HK-2 (cell line): Measurements from ENCODE around the gene AIFM3.

ENCODE experiments used
- DNase-seq: peaks from one replicate; pipeline ENCODE4 v3.0.0-alpha.2; 2018; ENCODE audit not compliant: unreplicated experiment

AIFM3 gene

DNA sequence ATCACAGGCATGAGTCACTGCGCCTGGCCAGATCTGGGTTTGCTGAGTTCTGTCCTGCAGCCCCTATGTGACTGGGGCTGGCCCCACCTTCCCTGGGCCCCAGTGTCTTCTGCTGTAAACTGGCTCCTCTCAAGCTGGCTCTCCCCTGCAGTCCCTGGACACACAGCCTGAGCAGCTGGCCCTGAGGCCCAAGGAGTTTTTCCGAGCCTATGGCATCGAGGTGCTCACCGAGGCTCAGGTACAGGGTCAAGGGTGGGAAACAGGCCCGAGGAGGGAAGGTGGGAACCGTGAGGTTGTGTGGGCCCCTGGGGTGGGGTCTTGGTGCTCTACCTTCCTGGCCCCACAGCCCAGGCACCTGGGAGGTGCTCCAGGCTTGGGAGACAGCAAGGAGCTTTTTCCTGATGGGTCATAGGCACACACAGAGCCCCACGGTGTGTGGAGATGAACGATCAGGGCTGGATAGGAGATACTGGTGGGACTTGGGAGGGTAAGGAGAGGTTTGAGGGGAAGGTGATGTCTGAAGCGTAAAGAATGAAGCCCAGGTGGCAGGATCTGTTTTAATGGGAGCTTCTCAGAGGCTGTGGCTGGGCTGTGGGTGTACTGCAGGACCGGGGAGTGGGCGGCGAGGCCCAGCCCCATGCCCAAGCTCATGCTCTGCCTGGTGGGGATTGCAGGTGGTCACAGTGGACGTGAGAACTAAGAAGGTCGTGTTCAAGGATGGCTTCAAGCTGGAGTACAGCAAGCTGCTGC lies 8.7 kb downstream of the AIFM3 start:
- DNase-seq, result no peak

DNA sequence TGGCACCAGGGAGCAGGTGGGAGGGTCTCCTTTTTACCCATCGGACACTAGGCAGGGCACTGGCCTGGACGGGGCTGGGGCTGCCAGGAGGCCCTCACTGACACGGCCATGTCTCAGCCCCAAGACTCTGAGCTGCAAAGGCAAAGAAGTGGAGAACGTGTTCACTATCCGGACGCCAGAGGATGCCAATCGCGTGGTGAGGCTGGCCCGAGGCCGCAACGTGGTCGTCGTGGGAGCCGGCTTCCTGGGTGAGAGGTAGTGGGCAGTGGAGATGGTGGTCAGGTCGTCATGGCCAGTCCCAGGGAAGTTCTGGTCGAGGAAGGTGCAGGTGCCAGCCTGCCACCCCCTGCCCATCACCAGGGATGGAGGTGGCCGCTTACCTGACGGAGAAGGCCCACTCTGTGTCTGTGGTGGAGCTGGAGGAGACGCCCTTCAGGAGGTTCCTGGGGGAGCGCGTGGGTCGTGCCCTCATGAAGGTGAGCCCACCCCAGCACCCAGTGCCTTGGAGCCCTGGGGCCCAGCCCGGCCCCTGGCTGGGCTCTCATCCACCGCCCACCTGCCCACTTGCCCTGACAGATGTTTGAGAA lies 9.3 kb downstream of the AIFM3 start:
- DNase-seq, result no peak

DNA sequence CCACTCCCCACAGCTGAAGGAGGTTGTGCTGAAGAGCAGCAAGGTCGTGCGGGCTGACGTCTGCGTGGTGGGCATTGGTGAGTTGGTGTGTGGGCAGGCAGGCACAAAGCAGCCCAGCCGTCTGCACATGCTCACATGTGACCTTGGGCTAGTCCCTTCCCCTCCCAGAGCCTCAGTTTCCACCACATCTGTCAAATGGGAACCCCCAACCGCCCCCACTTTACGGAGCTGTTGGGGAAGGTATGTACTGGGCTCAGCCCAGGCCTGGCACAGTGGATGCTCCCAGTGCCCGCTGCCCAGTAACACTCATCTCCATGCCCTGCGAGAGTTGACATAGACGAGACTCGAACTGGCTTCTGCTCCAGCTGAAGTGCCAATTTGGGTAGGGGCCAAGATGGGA lies 10.0 kb downstream of the AIFM3 start:
- DNase-seq, result no peak

DNA sequence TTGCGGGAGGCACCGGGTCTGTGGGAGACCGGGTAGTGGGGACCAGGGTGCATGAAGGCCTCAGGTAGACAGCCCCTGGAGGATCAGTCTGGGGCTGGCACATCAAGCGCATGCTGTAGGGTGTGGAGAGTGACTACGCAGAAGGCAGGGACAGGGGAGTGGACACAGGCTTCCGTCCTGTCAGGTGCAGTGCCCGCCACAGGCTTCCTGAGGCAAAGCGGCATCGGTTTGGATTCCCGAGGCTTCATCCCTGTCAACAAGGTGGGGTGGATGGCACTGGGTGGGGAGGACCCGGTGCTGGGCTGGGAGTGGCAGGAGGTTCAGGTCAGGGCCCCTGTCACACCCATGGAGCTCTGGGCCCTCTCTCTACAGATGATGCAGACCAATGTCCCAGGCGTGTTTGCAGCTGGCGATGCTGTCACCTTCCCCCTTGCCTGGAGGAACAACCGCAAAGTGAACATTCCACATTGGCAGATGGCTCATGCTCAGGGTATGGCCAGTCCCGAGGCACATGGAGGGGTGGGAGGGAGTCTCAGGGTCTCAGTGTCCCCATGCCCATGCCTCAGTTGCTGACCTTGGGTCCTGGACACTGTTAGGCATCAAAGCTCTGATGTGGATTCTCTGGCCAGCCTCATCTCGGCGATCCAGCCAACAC lies 10.6 kb downstream of the AIFM3 start:
- no peak for DNase-seq

DNA sequence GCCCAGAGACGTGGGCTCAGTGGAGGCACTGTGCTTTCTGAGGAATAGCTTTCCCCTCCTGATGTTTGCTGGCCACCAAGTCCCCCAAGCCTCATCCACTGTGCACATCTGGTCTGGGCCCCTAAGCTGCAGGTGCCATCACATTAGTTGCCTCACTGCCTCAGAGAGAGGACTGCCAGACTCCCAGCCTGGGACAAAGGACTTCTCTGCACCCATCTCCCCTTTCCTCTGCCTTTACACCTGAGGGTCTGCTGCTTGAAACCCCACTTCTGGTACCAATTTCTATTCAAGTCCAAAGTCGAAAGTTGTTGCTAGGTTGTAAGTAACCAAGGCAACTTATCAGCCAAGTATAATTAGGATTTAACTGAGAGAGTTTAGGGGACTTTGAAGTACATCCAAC lies 11.4 kb downstream of the AIFM3 start:
- DNase-seq, result no peak

DNA sequence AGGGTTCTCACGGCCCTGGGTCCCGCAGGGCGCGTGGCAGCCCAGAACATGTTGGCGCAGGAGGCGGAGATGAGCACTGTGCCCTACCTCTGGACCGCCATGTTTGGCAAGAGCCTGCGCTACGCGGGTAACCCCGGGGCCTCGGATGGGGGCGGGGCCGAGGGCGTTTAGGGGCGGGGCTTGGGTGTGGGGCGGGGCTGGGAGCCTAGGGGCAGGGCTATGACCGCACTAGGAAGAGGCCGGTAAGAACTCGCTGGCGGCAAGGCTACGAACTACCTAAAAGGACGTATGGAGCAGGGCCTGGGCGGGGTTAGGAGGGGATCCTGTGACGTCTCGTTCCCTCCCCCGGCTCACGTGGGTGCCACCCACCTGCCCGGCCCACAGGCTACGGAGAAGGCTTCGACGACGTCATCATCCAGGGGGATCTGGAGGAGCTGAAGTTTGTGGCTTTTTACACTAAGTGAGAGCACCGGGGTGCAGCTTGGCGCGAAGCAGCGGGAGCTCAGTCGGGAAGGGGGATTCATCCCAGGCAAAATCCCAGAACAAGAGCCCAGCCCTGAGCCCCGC lies 12.3 kb downstream of the AIFM3 start:
- no peak for DNase-seq

DNA sequence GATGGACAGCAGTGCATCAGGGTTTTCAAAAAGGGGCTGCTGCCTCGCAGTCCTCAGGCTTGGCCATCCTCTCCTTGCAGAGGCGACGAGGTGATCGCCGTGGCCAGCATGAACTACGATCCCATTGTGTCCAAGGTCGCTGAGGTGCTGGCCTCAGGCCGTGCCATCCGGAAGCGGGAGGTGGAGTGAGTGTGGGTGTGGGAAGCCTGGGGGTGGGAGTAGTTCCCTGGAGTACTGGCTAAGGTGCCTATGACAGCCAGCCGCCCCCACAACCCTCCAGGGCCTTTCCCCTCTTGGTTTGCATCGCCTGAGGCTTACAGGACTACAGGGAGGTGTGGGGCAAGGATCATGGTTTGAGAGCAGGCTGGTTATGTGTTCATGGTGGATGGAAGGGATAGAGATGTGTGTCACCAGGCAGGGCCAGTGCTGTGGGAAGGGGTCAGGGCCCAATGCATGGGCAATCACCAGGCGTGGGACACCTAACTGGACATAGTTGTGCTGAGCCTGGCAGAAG lies 12.9 kb downstream of the AIFM3 start:
- no peak for DNase-seq

DNA sequence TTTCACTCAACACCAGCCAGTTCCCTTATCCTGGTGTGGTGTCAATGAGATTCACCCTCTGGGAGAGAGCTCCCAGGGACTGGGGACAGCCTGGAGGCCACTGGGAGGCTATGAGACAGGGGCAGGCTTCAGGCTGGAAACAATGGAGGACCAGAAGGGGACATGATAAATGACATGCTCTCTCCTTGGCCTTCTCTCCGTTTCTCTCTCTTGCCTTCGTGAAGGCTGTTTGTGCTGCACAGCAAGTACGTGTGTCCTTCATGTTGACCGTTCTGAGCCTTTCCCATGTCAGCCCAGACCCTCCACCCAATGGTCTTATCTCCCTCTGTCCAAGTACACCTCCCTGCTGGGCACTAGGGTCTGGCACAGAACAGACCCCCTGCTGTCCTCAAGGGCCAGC lies 13.5 kb downstream of the AIFM3 start:
- DNase-seq, result no peak

DNA sequence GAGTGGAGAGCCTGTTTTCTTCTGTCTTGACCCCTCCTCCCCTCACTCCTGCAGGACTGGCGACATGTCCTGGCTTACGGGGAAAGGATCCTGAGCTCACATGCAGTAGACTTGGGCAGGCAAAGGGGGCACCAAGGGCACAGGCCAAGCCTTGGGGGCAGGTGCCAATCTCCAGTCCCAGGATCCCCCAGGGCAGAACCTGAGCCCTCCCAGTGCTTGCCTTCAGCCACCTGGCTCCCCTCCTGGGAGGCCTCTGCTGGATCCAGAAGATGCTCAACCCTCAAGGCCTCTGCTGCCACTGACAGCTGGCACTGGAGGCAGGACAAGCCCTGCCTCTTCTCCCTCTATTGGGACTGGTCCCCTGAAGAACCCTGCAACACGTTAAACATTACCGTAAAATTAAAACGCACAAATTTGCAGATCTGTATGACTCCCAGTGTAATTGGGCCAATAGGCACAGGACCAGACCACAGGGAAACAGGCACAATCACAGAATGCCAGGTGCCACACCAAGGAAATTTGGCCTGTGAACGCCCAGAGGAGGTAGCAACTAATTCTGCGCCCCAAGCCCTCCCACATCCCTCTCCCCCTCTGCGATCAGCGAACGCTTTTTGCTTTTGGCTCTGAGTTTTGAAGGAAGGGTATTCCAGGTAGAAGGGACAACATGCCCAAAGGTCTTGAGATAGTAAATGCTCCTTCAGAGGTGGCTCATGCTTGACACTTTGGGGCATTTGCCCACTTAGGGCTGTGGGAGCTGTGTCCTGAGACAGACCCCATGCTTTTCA lies 14.1 kb downstream of the AIFM3 start:
- DNase-seq, result no peak

DNA sequence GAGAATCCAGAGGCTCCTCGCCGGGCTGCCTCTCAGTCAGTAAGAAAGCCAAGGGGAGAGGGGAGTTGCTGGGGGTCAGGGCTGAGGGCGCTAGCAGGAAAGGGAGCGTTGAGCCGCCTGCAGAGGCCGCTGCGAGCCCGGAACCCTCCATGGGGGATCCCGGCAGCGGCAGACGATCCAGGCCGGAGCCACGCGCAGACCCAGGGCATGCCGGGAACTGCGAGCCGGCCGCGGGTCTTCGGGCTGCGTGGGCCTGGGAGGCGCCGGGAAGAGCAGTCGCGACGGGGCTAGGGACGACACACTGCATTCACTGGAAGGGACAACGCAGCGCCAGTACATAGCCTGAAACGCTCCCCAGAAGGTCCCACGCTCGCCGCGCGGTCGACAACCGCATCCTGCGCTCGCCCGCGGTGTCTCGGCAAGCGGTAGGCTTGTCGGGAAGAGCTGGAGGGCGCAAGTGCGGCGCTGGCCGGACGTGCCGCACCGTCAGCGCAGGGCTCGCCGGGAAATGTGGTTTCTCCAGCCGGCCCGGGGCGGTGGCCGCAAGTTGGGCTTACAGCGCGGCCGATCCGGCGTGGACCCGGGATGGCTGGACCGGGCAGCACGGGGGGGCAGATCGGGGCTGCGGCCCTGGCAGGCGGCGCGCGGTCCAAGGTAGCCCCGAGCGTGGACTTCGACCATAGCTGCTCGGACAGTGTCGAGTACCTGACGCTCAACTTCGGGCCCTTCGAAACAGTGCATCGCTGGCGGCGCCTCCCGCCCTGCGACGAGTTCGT lies 14.9 kb downstream of the AIFM3 start, which contains the start of gene LZTR1:
TSS of gene LZTR1 (plus strand) at position 511 of the 776 bp plus-strand sequence. CDS start at position 586, 75 bp downstream.
- DNase-seq, result peak; percentile 77

DNA sequence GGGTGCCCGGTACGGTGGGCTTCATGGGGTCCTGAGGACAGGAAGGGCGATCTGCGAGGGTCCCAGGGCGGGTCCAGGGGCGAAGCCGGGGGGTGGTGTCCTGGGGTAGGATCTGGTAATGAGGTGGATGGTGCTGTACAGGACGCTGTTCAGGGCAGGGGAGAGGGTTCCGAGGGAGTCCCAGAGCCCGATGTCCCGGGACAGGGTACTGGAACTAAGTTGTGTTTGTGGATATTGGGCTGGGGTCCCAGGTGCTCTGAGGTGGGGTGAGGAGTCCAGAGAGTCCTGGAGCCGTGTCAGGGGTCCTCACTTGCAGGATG lies 15.5 kb downstream of the AIFM3 start:
- no peak for DNase-seq

DNA sequence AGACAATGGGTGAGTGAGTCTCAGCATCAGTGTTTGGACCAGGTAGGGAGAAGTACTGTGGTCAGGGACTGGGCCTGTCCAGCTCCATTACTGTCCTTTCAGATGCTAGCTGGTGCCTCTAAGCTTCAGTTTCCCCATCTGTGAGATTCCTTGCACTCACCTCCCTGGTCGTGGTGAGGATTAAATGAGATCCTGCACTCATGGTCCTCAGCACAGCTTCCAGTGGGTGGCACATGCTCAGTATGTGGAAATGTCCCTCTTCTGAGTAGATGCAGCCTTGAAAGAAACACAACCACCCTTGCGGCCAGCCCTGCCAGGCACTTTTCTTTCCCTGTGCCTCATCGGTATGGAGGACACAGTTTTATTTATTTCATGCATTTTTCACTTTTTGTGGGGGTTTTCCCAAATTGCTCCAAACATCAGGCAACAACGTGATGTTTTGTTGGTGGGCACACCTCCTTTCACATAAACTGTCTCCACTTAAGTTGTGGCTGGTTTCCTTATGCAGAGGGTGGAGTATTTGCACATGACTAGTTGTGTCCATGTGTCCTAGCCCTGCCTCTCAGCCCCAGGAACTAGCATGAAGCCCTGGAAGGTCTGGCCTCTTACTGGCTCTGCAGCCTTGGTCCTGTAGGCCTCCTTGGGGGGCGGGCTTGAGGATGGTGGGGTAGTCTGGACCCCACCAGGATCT lies 16.2 kb downstream of the AIFM3 start:
- DNase-seq, result no peak

DNA sequence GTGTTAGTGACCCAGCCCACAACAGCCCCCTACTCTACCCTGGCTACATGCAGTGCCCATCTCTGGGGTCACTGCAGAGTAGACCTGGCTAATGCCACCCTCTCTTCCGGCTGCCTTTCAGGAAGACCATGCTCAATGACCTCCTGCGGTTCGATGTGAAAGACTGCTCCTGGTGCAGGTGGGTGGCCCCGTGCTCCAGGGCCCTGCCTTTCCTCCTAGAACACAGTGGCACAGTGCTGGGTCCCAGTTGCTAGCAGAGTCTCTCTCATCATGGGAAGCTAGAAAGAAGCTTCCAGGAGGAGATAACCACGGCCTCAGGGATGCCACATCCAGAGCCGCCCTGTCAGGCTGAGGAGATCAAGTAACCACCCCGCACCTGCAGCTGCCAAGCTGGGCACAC lies 18.7 kb downstream of the AIFM3 start:
- no peak for DNase-seq

DNA sequence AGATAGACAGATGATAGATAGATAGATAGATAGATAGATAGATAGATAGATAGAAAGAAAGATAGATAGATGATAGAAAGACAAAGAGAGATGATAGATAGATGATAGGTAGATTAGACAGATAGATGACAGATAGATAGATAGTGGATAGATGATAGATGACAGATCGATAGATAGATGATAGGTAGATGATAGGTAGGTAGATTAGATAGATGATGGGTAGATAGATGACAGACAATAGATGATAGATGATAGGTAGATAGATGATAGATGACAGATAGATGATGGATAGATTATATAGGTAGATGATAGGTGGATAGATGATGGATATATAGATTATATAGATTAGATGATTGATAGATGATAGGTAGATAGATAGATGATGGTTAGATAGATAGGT lies 19.3 kb downstream of the AIFM3 start:
- DNase-seq, result no peak

DNA sequence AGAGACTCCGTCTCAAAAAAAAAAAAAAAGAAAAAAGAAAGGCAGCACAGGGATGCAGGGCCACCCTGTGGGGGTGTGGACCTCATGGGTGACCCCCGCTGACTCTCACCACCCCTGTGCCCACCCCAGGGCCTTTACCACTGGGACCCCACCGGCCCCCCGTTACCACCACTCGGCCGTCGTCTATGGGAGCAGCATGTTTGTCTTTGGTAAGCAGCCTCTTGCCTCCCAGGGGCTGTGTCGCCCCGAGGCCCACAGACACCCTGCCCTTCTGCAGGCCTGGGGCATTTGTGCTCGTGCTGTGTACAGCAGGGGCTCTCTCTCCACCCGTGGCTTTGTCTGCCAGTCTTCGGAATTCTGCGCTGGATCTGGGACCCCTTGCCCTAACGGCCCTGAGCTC lies 20.3 kb downstream of the AIFM3 start:
- no peak for DNase-seq

DNA sequence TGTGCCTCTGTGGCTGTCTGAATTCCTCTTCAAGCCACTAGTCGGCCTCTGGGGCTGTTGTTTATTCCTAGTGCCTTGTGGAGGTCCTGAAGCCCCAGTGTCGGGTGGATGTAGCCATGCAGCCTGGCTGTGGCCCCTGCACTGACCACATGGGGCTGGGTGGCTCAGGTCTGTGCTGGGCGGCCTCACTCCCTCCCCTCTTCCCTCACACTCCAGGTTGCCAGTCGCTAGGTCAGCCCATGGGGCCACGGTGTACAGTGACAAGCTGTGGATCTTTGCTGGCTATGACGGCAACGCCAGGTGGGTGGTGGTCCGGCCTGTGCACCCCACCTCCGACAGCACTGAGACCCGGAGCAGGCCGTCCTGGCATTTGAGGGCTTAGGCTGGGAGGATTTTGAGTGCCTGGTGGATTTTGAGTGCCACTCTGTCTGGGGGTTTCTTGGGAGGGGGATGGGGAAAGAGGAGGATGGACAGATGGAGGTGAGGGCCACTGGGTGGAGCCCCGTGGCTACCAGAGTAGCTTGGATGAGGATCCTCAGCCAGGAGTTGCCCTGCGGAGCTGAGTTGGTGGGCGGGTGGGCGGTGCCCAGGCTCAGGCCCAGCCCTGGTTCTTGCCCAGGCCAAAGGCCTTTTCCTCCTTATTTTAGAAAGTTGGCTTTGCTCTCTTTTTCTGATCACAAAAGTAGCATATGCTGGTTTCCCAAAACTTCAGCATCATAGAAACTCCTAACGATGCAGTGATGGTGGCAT lies 21.7 kb downstream of the AIFM3 start:
- DNase-seq, result no peak

DNA sequence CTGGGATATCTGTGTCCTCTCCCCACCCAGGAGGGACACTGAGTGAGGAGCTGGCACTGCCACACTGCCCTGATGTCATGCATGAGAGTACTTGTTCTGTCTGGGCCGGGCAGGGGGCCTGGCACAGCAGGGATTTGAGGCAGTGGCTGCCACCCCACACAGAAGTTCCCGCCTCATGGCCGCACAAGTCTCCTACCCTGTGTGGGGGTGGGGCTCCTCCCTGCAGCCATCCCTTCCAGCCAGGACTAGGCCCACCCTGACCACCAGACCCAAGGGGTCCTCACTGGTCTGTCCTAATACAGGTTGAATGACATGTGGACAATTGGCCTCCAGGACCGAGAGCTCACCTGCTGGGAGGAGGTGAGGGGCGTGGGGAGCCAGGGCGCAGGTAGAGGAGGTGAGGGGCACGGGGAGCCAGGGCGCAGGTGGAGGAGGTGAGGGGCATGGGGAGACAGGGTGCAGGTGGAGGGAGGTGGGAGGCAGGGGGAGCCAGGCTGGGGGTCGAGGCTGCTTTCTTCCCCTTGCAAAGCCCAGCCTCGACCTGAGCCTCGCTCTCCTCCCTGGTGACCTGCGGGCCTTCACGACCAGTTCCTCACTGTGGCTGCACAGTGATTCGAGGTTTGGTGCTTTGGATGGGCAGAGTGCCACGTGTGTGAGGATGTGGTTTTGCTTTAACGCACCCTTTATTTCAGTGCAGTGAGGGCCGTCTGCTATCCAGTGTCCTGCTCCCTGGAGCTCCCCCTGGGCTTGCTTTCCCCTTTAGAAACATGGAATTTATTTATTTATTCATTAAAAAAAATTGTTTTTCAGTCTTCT lies 22.5 kb downstream of the AIFM3 start:
- no peak for DNase-seq

DNA sequence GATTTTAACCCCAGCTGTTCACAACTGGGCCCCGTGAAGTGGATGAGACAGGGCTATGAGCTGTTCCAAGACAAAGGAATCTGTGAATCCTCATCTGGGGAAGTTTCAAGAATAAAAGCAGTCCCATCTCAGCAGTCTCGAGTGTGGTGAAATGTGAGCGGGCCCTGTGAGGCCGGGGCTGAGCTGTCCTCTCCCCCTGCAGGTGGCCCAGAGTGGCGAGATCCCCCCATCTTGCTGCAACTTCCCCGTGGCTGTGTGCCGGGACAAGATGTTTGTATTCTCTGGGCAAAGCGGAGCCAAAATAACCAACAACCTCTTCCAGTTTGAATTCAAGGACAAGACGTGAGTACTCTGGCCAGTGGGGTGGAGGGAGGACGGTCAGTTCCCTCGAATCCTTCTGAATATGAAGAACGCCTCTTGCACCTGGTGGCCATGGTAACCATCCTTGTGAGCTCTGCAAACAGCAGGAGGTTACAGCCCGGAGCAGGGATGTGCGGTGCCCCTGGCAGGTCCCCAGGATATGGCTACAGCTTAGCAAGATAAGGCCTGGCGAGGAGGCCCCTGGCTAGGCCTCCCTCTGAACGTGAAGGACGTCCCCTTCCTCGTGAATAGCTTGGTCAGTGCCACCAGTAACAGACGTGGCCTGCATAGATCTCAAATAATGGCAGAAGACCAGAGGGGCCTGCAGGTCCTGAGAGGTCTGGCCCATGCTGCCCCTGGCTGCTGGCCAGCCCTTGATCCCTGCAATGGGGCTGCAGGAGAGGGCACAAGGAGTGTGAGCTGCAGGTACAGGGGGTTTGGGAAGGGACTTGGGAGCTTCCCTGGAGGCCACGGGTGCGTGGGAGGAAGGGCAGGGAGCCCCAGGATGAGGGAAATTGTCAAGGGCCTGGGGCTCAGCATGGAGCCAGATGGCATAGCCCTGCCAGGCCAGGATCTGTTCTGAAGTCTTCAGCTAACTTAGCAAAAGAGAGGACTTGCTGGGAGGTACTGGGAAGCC lies 23.4 kb downstream of the AIFM3 start:
- no peak for DNase-seq
